Neuronal stem cell (in vitro differentiated cells): ENCODE data around the gene WTAP.
A peak's percentile ranks its signal among the peaks of the same experiment; 100 is the strongest.

Experiments used
- DNase-seq: peaks from one replicate; pipeline ENCODE4 v3.0.0-alpha.2; 2013; ENCODE audit warnings: low spot score
- H2AFZ ChIP-seq: one replicate; pipeline ENCODE4 v1.6.1; 2013; ENCODE audit warnings: mild to moderate bottlenecking, low read length, inconsistent platforms
- H2AK5ac ChIP-seq: 2 replicates; pipeline ENCODE4 v1.6.1; 2013; ENCODE audit warnings: low read depth, mild to moderate bottlenecking, inconsistent platforms, low read length, moderate library complexity, mixed read lengths
- H2BK120ac ChIP-seq: 2 replicates; pipeline ENCODE4 v1.6.1; 2013; ENCODE audit warnings: low read depth, mild to moderate bottlenecking, inconsistent platforms, low read length, moderate library complexity, mixed read lengths
- H2BK12ac ChIP-seq: one replicate; pipeline ENCODE4 v1.6.1; 2013; ENCODE audit warnings: low read length, inconsistent platforms
- H2BK15ac ChIP-seq: 2 replicates; pipeline ENCODE4 v1.6.1; 2013; ENCODE audit warnings: mild to moderate bottlenecking, low read length, inconsistent platforms, mixed read lengths
- H2BK5ac ChIP-seq: one replicate; pipeline ENCODE4 v1.6.1; 2013; ENCODE audit warnings: inconsistent platforms, mild to moderate bottlenecking, low read length, moderate library complexity
- H3K14ac ChIP-seq: one replicate; pipeline ENCODE4 v1.6.1; 2013; ENCODE audit warnings: low read length, inconsistent platforms
- H3K18ac ChIP-seq: 2 replicates; pipeline ENCODE4 v1.6.1; 2013; ENCODE audit warnings: low read length, inconsistent platforms
- H3K23ac ChIP-seq: 2 replicates; pipeline ENCODE4 v1.6.1; 2013; ENCODE audit warnings: low read depth, mild to moderate bottlenecking, mixed read lengths, low read length, inconsistent platforms; ENCODE audit not compliant: poor library complexity
- H3K27ac ChIP-seq: replicated peaks from 3 replicates; pipeline ENCODE4 v1.5.1; 2013; ENCODE audit warnings: low read length, inconsistent platforms
- H3K27me3 ChIP-seq, 3 experiments: 2 replicates each; pipeline ENCODE4 v1.6.1; 2013; ENCODE audit warnings: low read length in 3 of 3, mild to moderate bottlenecking in 2 of 3, inconsistent platforms in 1 of 3, low read depth in 1 of 3, mixed read lengths in 1 of 3, moderate library complexity in 1 of 3; ENCODE audit not compliant: control insufficient read depth in 3 of 3, insufficient read depth in 3 of 3
- H3K36me3 ChIP-seq, 2 donors: replicated peaks in 1 of 2; 2 replicates each; pipeline ENCODE4 v1.6.1; 2013; ENCODE audit warnings: low read length in 2 of 2; ENCODE audit not compliant: control insufficient read depth in 2 of 2, insufficient read depth in 2 of 2
- H3K4ac ChIP-seq: 2 replicates; pipeline ENCODE4 v1.6.1; 2013; ENCODE audit warnings: inconsistent platforms, mild to moderate bottlenecking, low read length, moderate library complexity
- H3K4me1 ChIP-seq, 2 donors: 1 replicate in 1 of 2; 2 replicates in 1 of 2; pipeline ENCODE4 v1.6.1; 2013; ENCODE audit warnings: low read length in 2 of 2, low read depth in 1 of 2; ENCODE audit not compliant: control insufficient read depth in 2 of 2, insufficient read depth in 1 of 2
- H3K4me2 ChIP-seq: one replicate; pipeline ENCODE4 v1.6.1; 2013; ENCODE audit warnings: mild to moderate bottlenecking, low read length, inconsistent platforms; ENCODE audit not compliant: insufficient read depth, poor library complexity, severe bottlenecking
- H3K4me3 ChIP-seq, 2 donors: 2 replicates each; pipeline ENCODE4 v1.5.1; 2013; ENCODE audit warnings: low read length in 2 of 2, mild to moderate bottlenecking in 2 of 2, inconsistent platforms in 1 of 2, moderate library complexity in 1 of 2
- H3K79me1 ChIP-seq: one replicate; pipeline ENCODE4 v1.6.1; 2013; ENCODE audit warnings: low read depth, mild to moderate bottlenecking, inconsistent platforms, low read length, moderate library complexity
- H3K9ac ChIP-seq: one replicate; pipeline ENCODE4 v1.6.1; 2013; ENCODE audit warnings: mild to moderate bottlenecking, low read depth, low read length, inconsistent platforms; ENCODE audit not compliant: poor library complexity
- H3K9me3 ChIP-seq, 2 donors: replicated peaks in 1 of 2; 2 replicates each; pipeline versions ENCODE3 to v1.6.1; 2013; ENCODE audit warnings: low read length in 2 of 2, mild to moderate bottlenecking in 2 of 2, inconsistent platforms in 1 of 2, low read depth in 1 of 2, mixed read lengths in 1 of 2, moderate library complexity in 1 of 2; ENCODE audit not compliant: control insufficient read depth in 2 of 2, insufficient read depth in 1 of 2
- H4K8ac ChIP-seq: one replicate; pipeline ENCODE4 v1.6.1; 2013; ENCODE audit warnings: low read depth, mild to moderate bottlenecking, inconsistent platforms, low read length, moderate library complexity
- H4K91ac ChIP-seq: one replicate; pipeline ENCODE4 v1.6.1; 2013; ENCODE audit warnings: low read length, low read depth, mild to moderate bottlenecking, inconsistent platforms; ENCODE audit not compliant: poor library complexity
- WGBS, 2 donors: extraction: QIAGEN DNeasy Blood & Tissue Kit; methylation state at CpG; one replicate each; pipeline ENCODE4 v1.1.7; 2013; ENCODE audit warnings: missing lambda C conversion rate in 2 of 2, mixed read lengths in 1 of 2; ENCODE audit not compliant: insufficient read length in 2 of 2, insufficient replicate concordance in 1 of 2; ENCODE audit errors: extremely low coverage in 2 of 2; 5-methylcytosine and 5-hydroxymethylcytosine counted together

The WTAP gene

DNA sequence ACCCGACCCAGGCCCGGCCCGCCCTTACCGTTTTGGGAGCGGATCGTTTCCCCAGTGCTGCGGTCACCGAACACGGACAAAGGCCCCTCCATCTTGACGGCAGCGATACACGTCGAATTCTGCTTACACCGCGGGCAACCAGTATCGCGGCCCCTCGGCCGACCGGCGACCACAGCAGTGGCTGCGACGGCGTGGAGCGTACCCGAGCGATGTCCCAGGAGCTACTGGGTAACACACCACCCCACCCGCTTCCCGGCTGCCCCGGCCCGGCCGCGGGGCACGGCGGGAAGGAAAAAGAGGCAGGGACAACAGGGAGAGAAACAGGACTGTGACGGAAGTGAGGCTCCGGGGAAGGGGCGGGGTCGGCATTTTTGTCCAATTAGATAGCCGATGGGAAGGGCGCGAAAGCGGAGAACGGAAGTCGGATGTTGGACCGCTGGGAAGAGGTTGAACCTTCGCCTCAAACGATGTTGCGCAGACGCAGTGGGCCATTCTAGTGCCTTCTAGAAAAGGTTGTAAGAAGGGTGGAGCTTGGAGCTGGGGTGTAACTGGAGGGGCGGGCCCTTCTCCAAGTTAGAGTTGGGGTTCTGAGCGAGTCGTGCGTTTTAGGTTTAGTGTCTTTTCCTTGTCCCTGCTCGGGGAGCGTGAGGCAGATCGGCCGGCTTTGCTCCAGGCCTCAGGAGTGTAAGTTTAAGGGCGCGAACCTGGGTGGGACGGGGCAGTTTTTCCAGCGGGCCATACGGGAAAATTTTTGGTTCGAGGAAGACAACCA is 62.3 kb downstream of the WTAP start, which contains the start of gene TCP1:
Gene TCP1, minus strand, starts transcription at position 226 of the 772 bp plus-strand sequence. Its CDS starts 134 bp downstream, at position 92.
- peaks cover 8 to 74% of the 10 kb centered on the region in 2 donors for H3K36me3 ChIP-seq
- peak within 1 kb of the TSS; percentile 99 for H3K23ac ChIP-seq

DNA sequence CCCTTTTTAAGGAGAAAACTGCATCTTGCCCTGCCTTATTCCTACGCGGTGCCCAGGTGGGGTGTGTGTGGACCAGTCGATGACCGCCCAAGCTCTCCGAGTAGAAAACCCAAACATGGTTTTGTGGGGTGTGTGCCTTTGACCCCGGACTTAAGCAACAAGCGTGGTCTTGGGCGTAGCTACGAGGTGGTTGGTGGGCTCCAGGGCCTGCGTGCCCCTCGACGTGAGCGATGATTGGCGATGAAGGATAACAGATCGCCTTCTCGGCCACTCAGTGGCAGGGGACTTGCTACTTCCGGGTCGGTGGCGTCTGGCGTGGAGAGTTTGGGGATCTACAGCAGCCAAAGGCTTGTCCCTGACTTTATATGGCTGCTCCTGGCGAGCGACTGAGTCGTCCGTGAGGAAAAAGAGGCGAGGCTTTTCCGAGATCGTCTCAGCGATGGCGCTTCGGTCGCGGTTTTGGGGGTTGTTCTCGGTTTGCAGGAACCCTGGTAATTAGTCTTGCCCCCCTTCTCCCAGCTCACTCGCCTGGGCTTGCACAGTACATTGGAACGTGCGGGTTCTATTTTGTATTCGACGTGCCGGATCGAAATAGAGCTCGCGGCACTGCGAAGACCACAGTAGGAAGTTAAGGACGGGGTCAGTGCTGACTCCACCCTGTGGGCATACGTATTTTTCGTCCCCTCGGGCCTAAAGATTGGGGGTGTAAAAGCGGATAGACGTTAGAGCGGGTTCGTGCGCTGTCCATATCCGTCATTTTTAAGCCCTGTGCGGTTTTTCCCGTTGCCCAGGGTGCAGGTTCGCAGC is 63.0 kb downstream of the WTAP start, which contains the start of gene MRPL18:
Gene MRPL18, plus strand, starts transcription at position 319 of the 807 bp plus-strand sequence. Its CDS starts 121 bp downstream, at position 440.
- Histone ChIP-seq H3K4me3 (peak within 1 kb of the TSS; percentile 89 to 100), H3K4me1 (peaks cover 6 to 15% of the 10 kb centered on the region in 2 donors), H2BK120ac (no peak within 1 kb of the TSS), H3K4me2 (peak within 1 kb of the TSS; percentile 77), H2AK5ac (peak within 1 kb of the TSS; percentile 99), H3K14ac (peak within 1 kb of the TSS; percentile 94), H3K23ac (peak within 1 kb of the TSS; percentile 99), H2BK5ac (peak within 1 kb of the TSS; percentile 98), H3K4ac (peak within 1 kb of the TSS; percentile 89), H3K79me1 (peaks cover 10% of the 10 kb centered on the region), H3K27ac (peak within 1 kb of the TSS; percentile 86), H3K18ac (peak within 1 kb of the TSS; percentile 99), H3K36me3 (peaks cover 6 to 71% of the 10 kb centered on the region in 2 donors), H2AFZ (peak within 1 kb of the TSS; percentile 91), H3K9ac (peak within 1 kb of the TSS; percentile 100), H4K91ac (peak within 1 kb of the TSS; percentile 24), H3K9me3 (no peaks in the 10 kb centered on the region), H3K27me3 (no peaks in the 10 kb centered on the region), H2BK15ac (peak within 1 kb of the TSS; percentile 89), H2BK12ac (no peak within 1 kb of the TSS), H4K8ac (no peak within 1 kb of the TSS)
- peak; percentile 92 for DNase-seq
- no CpG with 5 or more reads among the region's 56 CpGs for WGBS, 2 donors

More for the DNA sequence above, 62.3 kb downstream of the WTAP start, which contains the start of gene TCP1:
- Histone ChIP-seq H2AK5ac (peak within 1 kb of the TSS; percentile 99), H2BK15ac (peak within 1 kb of the TSS; percentile 89), H3K4ac (peak within 1 kb of the TSS; percentile 89), H3K79me1 (peaks cover 10% of the 10 kb centered on the region), H4K8ac (peak within 1 kb of the TSS; percentile 65), H3K18ac (peak within 1 kb of the TSS; percentile 99), H4K91ac (peak within 1 kb of the TSS; percentile 24), H3K9ac (peak within 1 kb of the TSS; percentile 100), H3K27ac (peak within 1 kb of the TSS; percentile 86), H3K4me1 (peaks cover 6 to 15% of the 10 kb centered on the region in 2 donors), H3K9me3 (no peaks in the 10 kb centered on the region), H3K4me3 (peak within 1 kb of the TSS; percentile 89 to 100), H2BK12ac (no peak within 1 kb of the TSS), H2AFZ (peak within 1 kb of the TSS; percentile 91), H3K14ac (peak within 1 kb of the TSS; percentile 94), H2BK5ac (peak within 1 kb of the TSS; percentile 98), H3K4me2 (peak within 1 kb of the TSS; percentile 77), H3K27me3 (no peaks in the 10 kb centered on the region), H2BK120ac (no peak within 1 kb of the TSS)
- WGBS, 2 donors = no CpG with 5 or more reads among the region's 64 CpGs
- DNase-seq = peak; percentile 99

DNA sequence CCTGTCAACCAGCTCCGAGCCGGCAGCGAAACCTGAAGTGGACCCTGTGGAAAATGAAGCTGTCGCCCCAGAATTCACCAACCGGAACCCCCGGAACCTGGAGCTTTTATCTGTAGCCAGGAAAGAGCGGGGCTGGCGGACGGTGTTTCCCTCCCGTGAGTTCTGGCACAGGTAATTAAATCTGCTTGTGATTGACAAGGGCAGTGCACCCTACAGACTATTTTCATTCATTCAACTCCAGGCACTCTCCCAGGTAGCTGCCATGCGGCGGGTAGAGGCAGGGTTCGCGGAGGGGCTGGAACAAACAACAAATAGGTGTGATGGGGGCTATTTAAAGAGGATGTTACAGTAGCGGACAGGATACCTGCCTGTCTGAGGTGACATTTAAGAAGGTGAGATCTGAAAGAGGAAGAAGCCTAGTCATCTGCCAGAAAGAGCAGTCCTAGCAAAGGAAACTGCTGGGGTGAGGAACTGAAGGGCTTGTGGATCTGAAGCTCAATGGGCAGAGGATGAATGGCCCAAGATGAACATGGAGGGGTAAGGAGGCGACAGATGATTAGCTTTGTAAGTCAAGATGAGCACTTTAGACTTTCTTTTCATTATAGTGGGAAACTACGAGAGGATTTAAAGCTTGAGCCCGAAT is 63.8 kb downstream of the WTAP start:
- no peaks in the 10 kb centered on the region for H3K27me3 ChIP-seq
- peak overlapping the region; percentile 51 for H3K4me2 ChIP-seq
- no peaks in the 10 kb centered on the region for H3K9me3 ChIP-seq
- no peak overlapping the region for H2AK5ac ChIP-seq
- H3K18ac ChIP-seq = no peak overlapping the region
- no peak overlapping the region for H3K14ac ChIP-seq
- H2BK15ac ChIP-seq = no peak overlapping the region
- H3K9ac ChIP-seq = peak overlapping the region; percentile 33
- H3K27ac ChIP-seq = no peak overlapping the region
- no peak overlapping the region for H4K8ac ChIP-seq
- peaks cover 5 to 69% of the 10 kb centered on the region in 2 donors for H3K36me3 ChIP-seq
- no peak overlapping the region for H3K23ac ChIP-seq
- no peak for DNase-seq
- H3K4ac ChIP-seq = no peak overlapping the region
- no peak overlapping the region for H2BK5ac ChIP-seq
- no CpG with 5 or more reads among the region's 18 CpGs for WGBS, 2 donors
- H2BK120ac ChIP-seq = no peak overlapping the region
- peaks cover 6 to 15% of the 10 kb centered on the region in 2 donors for H3K4me1 ChIP-seq
- peak overlapping the region; percentile 89 to 100 for H3K4me3 ChIP-seq
- no peak overlapping the region for H2BK12ac ChIP-seq
- peaks cover 10% of the 10 kb centered on the region for H3K79me1 ChIP-seq
- H2AFZ ChIP-seq = peak overlapping the region; percentile 91
- H4K91ac ChIP-seq = no peak overlapping the region
